Neural crest cell (in vitro differentiated cells): ENCODE results near the gene HES7. TPM values are rescaled to one million over a fixed set of nuclear protein-coding genes. Genes with fewer than 3 reads are reported as not detected.
A peak's percentile ranks its signal among the peaks of the same experiment; 100 is the strongest.

Experiments
- DNase-seq: peaks from one replicate; pipeline ENCODE4 v3.0.0; 2021; ENCODE audit warnings: low read depth, mixed read lengths, low spot score
- H3K27ac Mint-ChIP-seq: one replicate; pipeline ENCODE4 v1.8.0; 2021; ENCODE audit warnings: mild to moderate bottlenecking, mixed read lengths; ENCODE audit not compliant: unreplicated experiment
- H3K27me3 Mint-ChIP-seq: 2 replicates; pipeline ENCODE4 v1.8.0; 2021; ENCODE audit warnings: low read depth, mild to moderate bottlenecking, mixed read lengths
- H3K36me3 Mint-ChIP-seq: 2 replicates; pipeline ENCODE4 v1.8.0; 2021; ENCODE audit warnings: low read depth, mild to moderate bottlenecking, mixed read lengths
- H3K4me1 Mint-ChIP-seq: 2 replicates; pipeline ENCODE4 v1.8.0; 2021; ENCODE audit warnings: mixed read lengths
- H3K4me3 Mint-ChIP-seq: one replicate; pipeline ENCODE4 v1.8.0; 2021; ENCODE audit warnings: mild to moderate bottlenecking, mixed read lengths
- H3K9me3 Mint-ChIP-seq: 2 replicates; pipeline ENCODE4 v1.8.0; 2021; ENCODE audit warnings: mixed read lengths
- total RNA-seq: library from RNA; stranded (reverse); gene quantifications from 2 replicates; pipeline ENCODE4 v1.2.1, GENCODE V29; 2021
- TF ChIP-seq, protein P1 (sequence below): fragments of 200-600 bp; sonication (generic); conservative IDR thresholded peaks from 2 replicates; pipeline ENCODE4 v1.5.0; 2021; ENCODE audit warnings: antibody characterized with exemption, mild to moderate bottlenecking

The HES7 gene
- total RNA-seq, 1 donor from 2014 or later = 0.56 TPM

GRCh38 chr17:8156246-8156992, 32.5 kb upstream of the HES7 start:
- H3K4me3 Mint-ChIP-seq = no peak overlapping the region
- H3K27ac Mint-ChIP-seq = no peak overlapping the region
- peaks cover 2% of the 10 kb centered on the region for H3K27me3 Mint-ChIP-seq
- H3K9me3 Mint-ChIP-seq = no peaks in the 10 kb centered on the region
- DNase-seq = peak; percentile 98
- H3K36me3 Mint-ChIP-seq = peaks cover 9% of the 10 kb centered on the region
- TF ChIP-seq, protein P1, sequence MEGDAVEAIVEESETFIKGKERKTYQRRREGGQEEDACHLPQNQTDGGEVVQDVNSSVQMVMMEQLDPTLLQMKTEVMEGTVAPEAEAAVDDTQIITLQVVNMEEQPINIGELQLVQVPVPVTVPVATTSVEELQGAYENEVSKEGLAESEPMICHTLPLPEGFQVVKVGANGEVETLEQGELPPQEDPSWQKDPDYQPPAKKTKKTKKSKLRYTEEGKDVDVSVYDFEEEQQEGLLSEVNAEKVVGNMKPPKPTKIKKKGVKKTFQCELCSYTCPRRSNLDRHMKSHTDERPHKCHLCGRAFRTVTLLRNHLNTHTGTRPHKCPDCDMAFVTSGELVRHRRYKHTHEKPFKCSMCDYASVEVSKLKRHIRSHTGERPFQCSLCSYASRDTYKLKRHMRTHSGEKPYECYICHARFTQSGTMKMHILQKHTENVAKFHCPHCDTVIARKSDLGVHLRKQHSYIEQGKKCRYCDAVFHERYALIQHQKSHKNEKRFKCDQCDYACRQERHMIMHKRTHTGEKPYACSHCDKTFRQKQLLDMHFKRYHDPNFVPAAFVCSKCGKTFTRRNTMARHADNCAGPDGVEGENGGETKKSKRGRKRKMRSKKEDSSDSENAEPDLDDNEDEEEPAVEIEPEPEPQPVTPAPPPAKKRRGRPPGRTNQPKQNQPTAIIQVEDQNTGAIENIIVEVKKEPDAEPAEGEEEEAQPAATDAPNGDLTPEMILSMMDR = no peak
- peaks cover 26% of the 10 kb centered on the region for H3K4me1 Mint-ChIP-seq

DNA sequence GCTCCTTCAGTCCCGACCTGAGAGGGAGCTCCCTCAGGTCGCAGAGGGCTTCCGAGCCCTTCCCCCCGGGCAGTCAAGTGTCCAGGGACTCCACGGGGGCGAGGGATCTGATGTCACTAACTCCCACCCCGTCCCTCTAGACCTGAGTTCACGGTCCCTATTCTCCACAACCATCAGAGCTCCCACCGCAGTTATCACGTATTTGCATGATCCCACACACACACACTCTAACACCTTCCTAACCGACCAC, 32.0 kb upstream of the HES7 start:
- H3K4me1 Mint-ChIP-seq = peaks cover 22% of the 10 kb centered on the region
- TF ChIP-seq, protein P1 = no peak
- H3K27ac Mint-ChIP-seq = no peak overlapping the region
- no peaks in the 10 kb centered on the region for H3K9me3 Mint-ChIP-seq
- DNase-seq = no peak
- H3K36me3 Mint-ChIP-seq = peaks cover 9% of the 10 kb centered on the region
- H3K4me3 Mint-ChIP-seq = no peak overlapping the region
- H3K27me3 Mint-ChIP-seq = peaks cover 2% of the 10 kb centered on the region

DNA sequence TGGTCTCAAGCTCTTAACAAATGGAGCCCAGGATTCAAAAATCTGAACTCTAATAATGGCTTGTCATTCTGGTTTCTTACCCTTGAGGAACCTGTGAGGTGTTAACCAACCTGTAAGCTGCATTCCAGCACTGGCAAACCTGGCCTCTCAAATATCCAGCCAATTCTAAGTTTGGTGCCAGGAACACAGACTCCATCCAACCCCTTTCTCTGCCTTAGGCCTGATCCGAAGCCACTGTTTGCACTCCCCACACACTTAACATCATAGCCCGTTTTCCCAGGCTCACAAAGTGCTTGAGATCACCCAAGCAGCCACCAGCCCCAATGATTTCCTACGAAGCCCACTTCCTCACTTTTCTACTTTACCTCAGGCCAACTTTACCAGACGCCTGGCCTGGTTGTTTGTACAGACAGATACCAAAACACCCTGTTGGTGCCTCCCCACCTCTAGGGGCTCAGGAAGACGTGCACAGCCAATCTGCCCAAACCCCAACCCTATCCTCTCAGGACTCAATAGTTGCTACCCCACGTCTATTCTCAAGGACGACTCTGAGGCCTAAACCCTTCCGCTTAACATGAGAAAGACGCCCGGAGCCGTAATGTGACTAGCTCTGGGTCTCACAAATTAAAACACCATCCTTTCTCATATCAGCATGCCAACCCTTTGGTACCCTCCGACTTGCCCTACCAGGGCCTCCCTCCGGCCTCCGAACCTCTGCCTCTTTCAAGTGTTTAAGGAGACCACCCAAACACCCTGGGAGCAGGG, 31.5 kb upstream of the HES7 start:
- Mint-ChIP-seq H3K27me3 (peaks cover 2% of the 10 kb centered on the region), H3K4me1 (peaks cover 20% of the 10 kb centered on the region), H3K36me3 (peaks cover 9% of the 10 kb centered on the region), H3K9me3 (no peaks in the 10 kb centered on the region), H3K4me3 (no peak overlapping the region), H3K27ac (no peak overlapping the region)
- DNase-seq = no peak
- TF ChIP-seq, protein P1 = no peak

- no peaks in the 10 kb centered on the region for H3K9me3 Mint-ChIP-seq
- H3K4me1 Mint-ChIP-seq = peaks cover 13% of the 10 kb centered on the region
- H3K36me3 Mint-ChIP-seq = peaks cover 5% of the 10 kb centered on the region
- TF ChIP-seq, protein P1 = no peak
- no peak overlapping the region for H3K4me3 Mint-ChIP-seq
- H3K27me3 Mint-ChIP-seq = peaks cover 2% of the 10 kb centered on the region
- H3K27ac Mint-ChIP-seq = peak overlapping the region; percentile 50
- DNase-seq = no peak
Measured at GRCh38 chr17:8154608-8155155, 30.8 kb upstream of the HES7 start.

GRCh38 chr17:8153957-8154607, 30.2 kb upstream of the HES7 start:
- Mint-ChIP-seq H3K27me3 (peaks cover 2% of the 10 kb centered on the region), H3K36me3 (peaks cover 5% of the 10 kb centered on the region), H3K27ac (peak overlapping the region; percentile 99), H3K4me3 (peak overlapping the region; percentile 96), H3K9me3 (no peaks in the 10 kb centered on the region), H3K4me1 (peaks cover 13% of the 10 kb centered on the region)
- DNase-seq = peak; percentile 94
- TF ChIP-seq, protein P1 = no peak
